Inferior parietal cortex (tissue), 1 donor: ENCODE results near the gene ARHGEF19.

Source experiments
- DNase-seq: peaks from one replicate; pipeline ENCODE4 v3.0.0-alpha.2; 2016; ENCODE audit errors: extremely low spot score

ARHGEF19 gene

DNA sequence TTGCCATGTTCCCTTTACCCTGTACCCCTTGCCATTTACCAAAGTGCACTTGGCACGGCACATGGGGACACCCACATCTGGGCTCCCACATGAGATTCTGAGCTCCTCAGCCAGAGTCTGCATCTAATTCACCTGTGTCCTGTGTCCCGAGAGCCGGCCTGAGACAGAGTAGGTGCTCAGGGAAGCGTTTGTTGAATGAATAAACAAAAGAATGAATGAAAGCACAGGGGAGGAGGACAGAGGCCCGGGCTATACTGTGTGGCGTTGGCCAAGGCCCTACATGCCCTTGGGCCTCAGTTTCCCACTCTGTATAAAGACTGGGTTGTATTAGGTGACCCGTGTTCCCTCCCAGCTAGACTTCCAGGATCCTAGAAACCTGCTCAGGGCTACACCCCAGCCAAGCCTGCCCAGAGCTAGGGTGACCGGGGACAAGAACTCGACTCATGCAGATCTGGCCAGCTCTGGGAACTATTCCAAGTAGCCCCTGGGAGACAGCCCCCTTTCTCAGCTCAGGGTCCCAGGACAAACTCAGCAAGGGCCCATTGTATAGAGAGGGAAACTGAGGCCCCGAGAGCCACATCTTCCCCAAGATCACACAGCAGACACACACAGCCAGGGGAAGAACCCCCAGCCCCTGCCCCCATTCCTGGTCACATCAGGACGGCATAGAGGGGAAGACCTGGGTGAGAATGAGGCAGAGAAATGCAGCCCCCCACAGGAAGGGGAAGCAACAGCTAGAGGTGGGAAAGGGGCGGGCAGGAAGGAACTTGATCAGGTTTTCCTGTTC is 62.6 kb downstream of the ARHGEF19 start:
- DNase-seq, result no peak

- no peak for DNase-seq
Observed at GRCh38 chr1:16149146-16149545, 63.3 kb downstream of the ARHGEF19 start.

- no peak for DNase-seq
Observed at GRCh38 chr1:16148329-16149092, 63.9 kb downstream of the ARHGEF19 start.
